Neuronal stem cell (in vitro differentiated cells): Measurements from ENCODE around the gene PIK3R1.

ENCODE experiments used
- DNase-seq: peaks from one replicate; pipeline ENCODE4 v3.0.0-alpha.2; 2013; ENCODE audit warnings: low spot score
- H2AFZ ChIP-seq: one replicate; pipeline ENCODE4 v1.6.1; 2013; ENCODE audit warnings: mild to moderate bottlenecking, low read length, inconsistent platforms
- H2AK5ac ChIP-seq: 2 replicates; pipeline ENCODE4 v1.6.1; 2013; ENCODE audit warnings: low read depth, mild to moderate bottlenecking, inconsistent platforms, low read length, moderate library complexity, mixed read lengths
- H2BK120ac ChIP-seq: 2 replicates; pipeline ENCODE4 v1.6.1; 2013; ENCODE audit warnings: low read depth, mild to moderate bottlenecking, inconsistent platforms, low read length, moderate library complexity, mixed read lengths
- H2BK12ac ChIP-seq: one replicate; pipeline ENCODE4 v1.6.1; 2013; ENCODE audit warnings: low read length, inconsistent platforms
- H2BK15ac ChIP-seq: 2 replicates; pipeline ENCODE4 v1.6.1; 2013; ENCODE audit warnings: mild to moderate bottlenecking, low read length, inconsistent platforms, mixed read lengths
- H2BK5ac ChIP-seq: one replicate; pipeline ENCODE4 v1.6.1; 2013; ENCODE audit warnings: inconsistent platforms, mild to moderate bottlenecking, low read length, moderate library complexity
- H3K14ac ChIP-seq: one replicate; pipeline ENCODE4 v1.6.1; 2013; ENCODE audit warnings: low read length, inconsistent platforms
- H3K18ac ChIP-seq: 2 replicates; pipeline ENCODE4 v1.6.1; 2013; ENCODE audit warnings: low read length, inconsistent platforms
- H3K23ac ChIP-seq: 2 replicates; pipeline ENCODE4 v1.6.1; 2013; ENCODE audit warnings: low read depth, mild to moderate bottlenecking, mixed read lengths, low read length, inconsistent platforms; ENCODE audit not compliant: poor library complexity
- H3K27ac ChIP-seq: replicated peaks from 3 replicates; pipeline ENCODE4 v1.5.1; 2013; ENCODE audit warnings: low read length, inconsistent platforms
- H3K27me3 ChIP-seq, 3 experiments: 2 replicates each; pipeline ENCODE4 v1.6.1; 2013; ENCODE audit warnings: low read length in 3 of 3, mild to moderate bottlenecking in 2 of 3, inconsistent platforms in 1 of 3, low read depth in 1 of 3, mixed read lengths in 1 of 3, moderate library complexity in 1 of 3; ENCODE audit not compliant: control insufficient read depth in 3 of 3, insufficient read depth in 3 of 3
- H3K36me3 ChIP-seq, 2 donors: replicated peaks in 1 of 2; 2 replicates each; pipeline ENCODE4 v1.6.1; 2013; ENCODE audit warnings: low read length in 2 of 2; ENCODE audit not compliant: control insufficient read depth in 2 of 2, insufficient read depth in 2 of 2
- H3K4ac ChIP-seq: 2 replicates; pipeline ENCODE4 v1.6.1; 2013; ENCODE audit warnings: inconsistent platforms, mild to moderate bottlenecking, low read length, moderate library complexity
- H3K4me1 ChIP-seq, 2 donors: 1 replicate in 1 of 2; 2 replicates in 1 of 2; pipeline ENCODE4 v1.6.1; 2013; ENCODE audit warnings: low read length in 2 of 2, low read depth in 1 of 2; ENCODE audit not compliant: control insufficient read depth in 2 of 2, insufficient read depth in 1 of 2
- H3K4me2 ChIP-seq: one replicate; pipeline ENCODE4 v1.6.1; 2013; ENCODE audit warnings: mild to moderate bottlenecking, low read length, inconsistent platforms; ENCODE audit not compliant: insufficient read depth, poor library complexity, severe bottlenecking
- H3K4me3 ChIP-seq, 2 donors: 2 replicates each; pipeline ENCODE4 v1.5.1; 2013; ENCODE audit warnings: low read length in 2 of 2, mild to moderate bottlenecking in 2 of 2, inconsistent platforms in 1 of 2, moderate library complexity in 1 of 2
- H3K79me1 ChIP-seq: one replicate; pipeline ENCODE4 v1.6.1; 2013; ENCODE audit warnings: low read depth, mild to moderate bottlenecking, inconsistent platforms, low read length, moderate library complexity
- H3K9ac ChIP-seq: one replicate; pipeline ENCODE4 v1.6.1; 2013; ENCODE audit warnings: mild to moderate bottlenecking, low read depth, low read length, inconsistent platforms; ENCODE audit not compliant: poor library complexity
- H3K9me3 ChIP-seq, 2 donors: replicated peaks in 1 of 2; 2 replicates each; pipeline versions ENCODE3 to v1.6.1; 2013; ENCODE audit warnings: low read length in 2 of 2, mild to moderate bottlenecking in 2 of 2, inconsistent platforms in 1 of 2, low read depth in 1 of 2, mixed read lengths in 1 of 2, moderate library complexity in 1 of 2; ENCODE audit not compliant: control insufficient read depth in 2 of 2, insufficient read depth in 1 of 2
- H4K8ac ChIP-seq: one replicate; pipeline ENCODE4 v1.6.1; 2013; ENCODE audit warnings: low read depth, mild to moderate bottlenecking, inconsistent platforms, low read length, moderate library complexity
- H4K91ac ChIP-seq: one replicate; pipeline ENCODE4 v1.6.1; 2013; ENCODE audit warnings: low read length, low read depth, mild to moderate bottlenecking, inconsistent platforms; ENCODE audit not compliant: poor library complexity
- WGBS, 2 donors: extraction: QIAGEN DNeasy Blood & Tissue Kit; methylation state at CpG; one replicate each; pipeline ENCODE4 v1.1.7; 2013; ENCODE audit warnings: missing lambda C conversion rate in 2 of 2, mixed read lengths in 1 of 2; ENCODE audit not compliant: insufficient read length in 2 of 2, insufficient replicate concordance in 1 of 2; ENCODE audit errors: extremely low coverage in 2 of 2; 5-methylcytosine and 5-hydroxymethylcytosine counted together

The PIK3R1 gene

DNA sequence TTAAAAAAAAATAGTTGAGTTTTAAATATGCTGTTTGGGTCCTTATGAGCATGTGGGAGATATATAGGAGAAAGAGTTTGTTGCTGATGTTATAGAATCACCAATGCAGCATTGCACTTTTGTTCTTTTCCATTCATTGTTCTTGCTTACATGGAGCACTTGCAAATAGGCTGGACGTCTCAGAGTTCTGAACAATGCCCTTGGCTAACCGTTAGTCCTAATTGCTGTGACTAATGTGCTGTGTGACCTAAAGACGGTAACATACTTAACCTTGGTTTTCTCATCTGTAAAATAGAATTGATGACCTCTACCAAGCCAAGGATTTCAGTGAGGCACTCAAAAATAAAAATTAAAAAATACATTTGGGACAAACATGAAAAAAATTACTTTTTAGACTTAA, 29.8 kb downstream of the PIK3R1 start:
- H3K36me3 ChIP-seq = peaks cover 0 to 14% of the 10 kb centered on the region in 2 donors
- H2BK5ac ChIP-seq = no peak overlapping the region
- no CpG with 5 or more reads among the region's 3 CpGs for WGBS, 2 donors

DNA sequence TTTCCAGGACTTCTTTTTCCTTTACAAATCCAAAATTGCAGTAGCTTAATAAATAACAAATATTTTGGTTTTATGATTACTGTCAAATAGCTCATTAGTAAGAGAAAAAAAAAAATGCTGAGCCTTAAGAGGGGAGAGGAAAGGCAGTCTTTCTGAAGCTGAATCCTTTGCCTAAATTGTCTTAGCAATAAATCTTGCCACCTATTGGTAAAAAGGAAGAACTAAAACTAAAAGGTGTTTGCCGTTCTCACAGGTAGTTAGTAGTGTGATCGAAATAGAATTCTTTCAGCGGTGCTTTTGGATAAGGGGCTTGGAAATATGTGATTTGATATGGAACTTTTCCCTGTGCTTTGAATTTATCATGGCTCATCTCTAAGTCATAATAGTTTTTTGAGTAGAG, 31.2 kb downstream of the PIK3R1 start:
- no peak overlapping the region for H3K14ac ChIP-seq
- H3K9me3 ChIP-seq = no peaks in the 10 kb centered on the region
- peaks cover 13 to 25% of the 10 kb centered on the region in 2 donors for H3K4me1 ChIP-seq
- no peak overlapping the region for H3K9ac ChIP-seq
- H3K4ac ChIP-seq = no peak overlapping the region
- no peak overlapping the region for H2BK5ac ChIP-seq
- peaks cover 8% of the 10 kb centered on the region for H3K79me1 ChIP-seq
- H3K27me3 ChIP-seq = no peaks in the 10 kb centered on the region
- H2BK15ac ChIP-seq = no peak overlapping the region
- no peak overlapping the region for H2AFZ ChIP-seq
- no peak overlapping the region for H3K23ac ChIP-seq
- peaks cover 0 to 9% of the 10 kb centered on the region in 2 donors for H3K36me3 ChIP-seq
- H2AK5ac ChIP-seq = no peak overlapping the region
- no peak for DNase-seq
- H2BK12ac ChIP-seq = no peak overlapping the region
- no peak overlapping the region for H3K4me2 ChIP-seq
- no peak overlapping the region for H3K27ac ChIP-seq
- H4K8ac ChIP-seq = no peak overlapping the region
- no peak overlapping the region for H2BK120ac ChIP-seq
- WGBS, 2 donors = no CpG with 5 or more reads among the region's 3 CpGs
- no peak overlapping the region for H3K18ac ChIP-seq
- H4K91ac ChIP-seq = no peak overlapping the region
- H3K4me3 ChIP-seq = no peak overlapping the region

More for the DNA sequence above, 29.8 kb downstream of the PIK3R1 start:
- Histone ChIP-seq H2AFZ (no peak overlapping the region), H3K27me3 (no peaks in the 10 kb centered on the region), H2BK15ac (no peak overlapping the region), H2AK5ac (no peak overlapping the region), H2BK120ac (no peak overlapping the region), H3K79me1 (peaks cover 8% of the 10 kb centered on the region), H3K9me3 (no peaks in the 10 kb centered on the region), H3K4me3 (no peak overlapping the region), H3K27ac (no peak overlapping the region), H3K4me1 (peaks cover 5 to 17% of the 10 kb centered on the region in 2 donors), H4K8ac (no peak overlapping the region), H3K18ac (no peak overlapping the region), H4K91ac (no peak overlapping the region), H3K14ac (no peak overlapping the region), H3K4ac (no peak overlapping the region), H2BK12ac (no peak overlapping the region), H3K23ac (no peak overlapping the region), H3K4me2 (no peak overlapping the region), H3K9ac (no peak overlapping the region)
- DNase-seq = peak; percentile 15

DNA sequence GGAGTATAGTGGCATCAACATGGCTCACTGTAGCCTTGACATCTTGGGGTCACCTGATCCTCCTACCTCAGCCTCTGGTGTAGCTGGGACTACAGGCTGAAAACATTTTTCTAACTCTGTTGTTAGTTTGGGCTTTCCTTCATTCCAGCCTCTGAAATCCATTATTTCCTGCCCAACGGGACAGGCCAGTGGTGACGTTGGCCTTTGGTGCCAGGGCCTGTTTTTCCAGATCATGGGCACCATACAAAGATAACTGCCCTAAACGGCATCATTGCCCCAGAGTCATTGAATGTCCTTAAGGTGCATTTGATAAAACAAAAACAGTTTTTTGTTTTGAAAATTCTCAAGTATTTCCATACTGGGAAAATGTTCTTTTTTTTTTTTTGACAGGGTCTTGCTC, 32.1 kb downstream of the PIK3R1 start:
- H2BK120ac ChIP-seq = no peak overlapping the region
- no peak overlapping the region for H4K8ac ChIP-seq
- H2AFZ ChIP-seq = no peak overlapping the region
- no peak overlapping the region for H2BK12ac ChIP-seq
- no CpG with 5 or more reads among the region's 3 CpGs for WGBS, 2 donors
- no peak overlapping the region for H3K9ac ChIP-seq
- no peak overlapping the region for H3K4me3 ChIP-seq
- no peak overlapping the region for H3K27ac ChIP-seq
- DNase-seq = no peak
- no peak overlapping the region for H3K4ac ChIP-seq
- no peak overlapping the region for H2BK15ac ChIP-seq
- peaks cover 0 to 5% of the 10 kb centered on the region in 2 donors for H3K36me3 ChIP-seq
- H4K91ac ChIP-seq = no peak overlapping the region
- H3K23ac ChIP-seq = no peak overlapping the region
- H2BK5ac ChIP-seq = no peak overlapping the region
- H3K18ac ChIP-seq = no peak overlapping the region
- H3K9me3 ChIP-seq = no peaks in the 10 kb centered on the region
- H3K4me1 ChIP-seq = peaks cover 16 to 25% of the 10 kb centered on the region in 2 donors
- no peak overlapping the region for H2AK5ac ChIP-seq
- H3K14ac ChIP-seq = no peak overlapping the region
- peaks cover 8% of the 10 kb centered on the region for H3K79me1 ChIP-seq
- no peaks in the 10 kb centered on the region for H3K27me3 ChIP-seq
- no peak overlapping the region for H3K4me2 ChIP-seq

DNA sequence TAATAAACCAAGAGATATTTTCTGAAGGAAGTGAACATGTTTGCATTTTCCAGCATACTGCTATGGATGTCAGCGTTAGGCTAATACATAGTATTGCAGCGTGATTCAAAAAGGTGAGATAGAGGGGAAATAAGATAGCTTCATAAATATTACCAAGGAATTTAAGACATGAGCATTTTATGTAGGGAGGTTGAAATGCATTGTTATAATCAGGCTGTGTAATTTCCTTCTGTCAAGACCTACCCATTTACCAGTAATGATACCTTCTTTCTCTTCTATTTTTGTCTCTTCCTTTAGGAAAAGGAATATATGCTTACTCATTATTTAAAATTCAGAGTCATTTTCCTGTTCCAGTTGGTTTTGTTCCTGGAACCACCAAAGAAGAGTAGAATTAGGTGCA, 33.3 kb downstream of the PIK3R1 start:
- no CpG with 5 or more reads among the region's 2 CpGs for WGBS, 2 donors
- Histone ChIP-seq H4K8ac (no peak overlapping the region), H3K27ac (no peak overlapping the region), H3K4me1 (peaks cover 16 to 25% of the 10 kb centered on the region in 2 donors), H2AFZ (no peak overlapping the region), H3K36me3 (no peaks in the 10 kb centered on the region), H4K91ac (no peak overlapping the region), H3K4ac (no peak overlapping the region), H3K18ac (no peak overlapping the region), H3K9me3 (no peaks in the 10 kb centered on the region), H3K27me3 (no peaks in the 10 kb centered on the region), H3K79me1 (peaks cover 8% of the 10 kb centered on the region), H3K14ac (no peak overlapping the region), H2BK5ac (no peak overlapping the region), H2BK12ac (no peak overlapping the region), H2BK15ac (no peak overlapping the region), H2AK5ac (no peak overlapping the region), H3K23ac (no peak overlapping the region), H3K4me2 (no peak overlapping the region), H3K4me3 (no peak overlapping the region), H2BK120ac (no peak overlapping the region), H3K9ac (no peak overlapping the region)
- no peak for DNase-seq
